Left ventricle myocardium inferior (tissue), 1 donor: ENCODE data around the gene CAMKMT. TPM values are rescaled to one million over a fixed set of nuclear protein-coding genes. Genes with fewer than 3 reads are reported as not detected.

Experiments
- DNase-seq: peaks from one replicate; pipeline ENCODE4 v3.0.0-alpha.2; 2020
- H3K27ac ChIP-seq: fragments of 200-600 bp; replicated peaks from 2 replicates; pipeline ENCODE4 v1.8.0; 2021
- H3K27me3 ChIP-seq: fragments of 200-600 bp; 2 replicates; pipeline ENCODE4 v1.8.0; 2021; ENCODE audit warnings: low read depth
- H3K36me3 ChIP-seq: fragments of 200-600 bp; 2 replicates; pipeline ENCODE4 v1.8.0; 2021
- H3K4me1 ChIP-seq: fragments of 200-600 bp; 2 replicates; pipeline ENCODE4 v1.8.0; 2021
- H3K4me3 ChIP-seq: fragments of 200-600 bp; 2 replicates; pipeline ENCODE4 v1.8.0; 2021; ENCODE audit warnings: mild to moderate bottlenecking, moderate library complexity
- H3K9me3 ChIP-seq: fragments of 200-600 bp; replicated peaks from 2 replicates; pipeline ENCODE4 v1.8.0; 2021
- intact Hi-C: fragments of 100-400 bp; cut with micrococcal nuclease; formaldehyde crosslinking; loops from one replicate; pipeline ENCODE4 v1.11.0; 2022
- total RNA-seq: library from RNA; stranded (reverse); fragmentation: NEBNext Ultra II Directional; extraction: Animal tissue kit (Norgen Biotek cat#: 25700); gene quantifications from one replicate; pipeline ENCODE4 v1.2.1, GENCODE V29; 2021
- TF ChIP-seq, protein P1 (sequence below): fragments of 200-600 bp; IDR thresholded peaks from 2 replicates; pipeline ENCODE4 v1.8.0; 2021; ENCODE audit warnings: antibody characterized with exemption, mild to moderate bottlenecking, borderline replicate concordance
- donor health status: DM: no; HTN: yes; CAD: no; lungs with severe emphysema.

The CAMKMT gene
- total RNA-seq, 1 donor from 2014 or later, result 4.8 TPM

DNA sequence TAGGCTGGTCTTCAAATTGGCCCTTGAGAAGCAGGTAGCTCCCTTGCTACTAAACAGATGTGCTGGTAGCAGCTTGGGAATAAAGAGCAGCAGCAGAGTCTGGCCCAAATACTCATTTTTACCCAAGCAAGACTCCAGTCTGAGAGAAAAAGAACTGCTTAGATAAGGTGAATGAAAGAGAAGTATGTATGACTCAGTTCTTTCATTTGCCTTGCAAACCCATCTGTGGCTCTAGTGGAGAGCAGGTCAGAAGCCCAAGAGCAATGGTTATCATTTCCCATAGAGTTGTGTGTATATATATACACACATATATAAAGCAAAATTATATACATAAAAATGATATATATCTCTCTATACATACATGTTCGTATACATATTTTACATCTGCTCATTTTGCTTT, 80.3 kb downstream of the CAMKMT start:
- H3K9me3 ChIP-seq, result no peaks in the 10 kb centered on the region
- TF ChIP-seq, protein P1, sequence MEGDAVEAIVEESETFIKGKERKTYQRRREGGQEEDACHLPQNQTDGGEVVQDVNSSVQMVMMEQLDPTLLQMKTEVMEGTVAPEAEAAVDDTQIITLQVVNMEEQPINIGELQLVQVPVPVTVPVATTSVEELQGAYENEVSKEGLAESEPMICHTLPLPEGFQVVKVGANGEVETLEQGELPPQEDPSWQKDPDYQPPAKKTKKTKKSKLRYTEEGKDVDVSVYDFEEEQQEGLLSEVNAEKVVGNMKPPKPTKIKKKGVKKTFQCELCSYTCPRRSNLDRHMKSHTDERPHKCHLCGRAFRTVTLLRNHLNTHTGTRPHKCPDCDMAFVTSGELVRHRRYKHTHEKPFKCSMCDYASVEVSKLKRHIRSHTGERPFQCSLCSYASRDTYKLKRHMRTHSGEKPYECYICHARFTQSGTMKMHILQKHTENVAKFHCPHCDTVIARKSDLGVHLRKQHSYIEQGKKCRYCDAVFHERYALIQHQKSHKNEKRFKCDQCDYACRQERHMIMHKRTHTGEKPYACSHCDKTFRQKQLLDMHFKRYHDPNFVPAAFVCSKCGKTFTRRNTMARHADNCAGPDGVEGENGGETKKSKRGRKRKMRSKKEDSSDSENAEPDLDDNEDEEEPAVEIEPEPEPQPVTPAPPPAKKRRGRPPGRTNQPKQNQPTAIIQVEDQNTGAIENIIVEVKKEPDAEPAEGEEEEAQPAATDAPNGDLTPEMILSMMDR, result no peak
- no peak overlapping the region for H3K27ac ChIP-seq
- intact Hi-C loops, result no loop called here
- H3K4me3 ChIP-seq, result no peak overlapping the region
- no peaks in the 10 kb centered on the region for H3K27me3 ChIP-seq
- H3K36me3 ChIP-seq, result peaks cover 4% of the 10 kb centered on the region
- no peaks in the 10 kb centered on the region for H3K4me1 ChIP-seq
- no peak for DNase-seq

DNA sequence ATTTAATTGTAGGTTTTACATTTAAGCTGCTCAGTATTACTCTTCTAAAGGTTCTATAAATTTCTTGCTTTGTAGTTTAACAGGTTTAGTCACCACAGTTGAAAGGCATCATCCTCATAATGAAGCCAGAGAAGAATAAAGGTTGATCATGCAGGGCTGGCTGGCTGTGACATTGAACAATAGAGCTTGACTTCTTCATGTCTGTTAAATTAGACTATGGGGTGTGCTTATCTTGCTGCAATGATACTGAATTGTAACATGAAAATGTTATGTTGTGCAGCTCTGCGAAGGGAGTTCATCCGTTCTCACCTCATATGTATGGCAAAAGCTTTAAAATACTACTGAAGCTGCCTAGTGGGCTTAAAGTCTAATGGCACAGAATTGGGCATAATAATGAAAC, 81.8 kb downstream of the CAMKMT start:
- TF ChIP-seq, protein P1, result no peak
- intact Hi-C loops, result no loop called here
- no peaks in the 10 kb centered on the region for H3K4me1 ChIP-seq

DNA sequence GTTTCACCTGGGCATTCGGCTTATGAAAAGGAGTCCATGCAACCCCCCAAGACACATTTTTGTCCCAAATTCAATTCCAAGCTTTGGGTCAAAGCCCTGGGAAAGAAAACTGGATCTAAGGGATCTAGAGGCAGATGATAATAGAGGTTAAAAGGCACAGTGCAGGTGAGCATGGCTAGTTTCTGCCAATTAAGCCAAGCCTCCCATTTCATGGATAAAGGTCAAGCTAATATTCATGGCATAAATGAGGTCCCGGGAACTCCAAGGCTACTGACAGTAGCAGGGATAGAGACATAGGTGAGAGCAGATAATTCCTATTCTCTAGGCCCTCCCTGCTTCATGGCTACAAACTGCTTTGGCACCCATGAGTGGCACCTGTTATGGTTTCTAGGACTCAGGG, 83.1 kb downstream of the CAMKMT start:
- Histone ChIP-seq H3K27me3 (no peaks in the 10 kb centered on the region), H3K27ac (no peak overlapping the region), H3K9me3 (no peaks in the 10 kb centered on the region), H3K4me3 (no peak overlapping the region), H3K4me1 (no peaks in the 10 kb centered on the region), H3K36me3 (peaks cover 4% of the 10 kb centered on the region)
- TF ChIP-seq, protein P1, result no peak
- no peak for DNase-seq
- intact Hi-C loops, result no loop called here

More for the DNA sequence above, 81.8 kb downstream of the CAMKMT start:
- Histone ChIP-seq H3K4me3 (no peak overlapping the region), H3K36me3 (peaks cover 4% of the 10 kb centered on the region), H3K9me3 (no peaks in the 10 kb centered on the region), H3K27ac (no peak overlapping the region), H3K27me3 (no peaks in the 10 kb centered on the region)
- DNase-seq, result no peak

DNA sequence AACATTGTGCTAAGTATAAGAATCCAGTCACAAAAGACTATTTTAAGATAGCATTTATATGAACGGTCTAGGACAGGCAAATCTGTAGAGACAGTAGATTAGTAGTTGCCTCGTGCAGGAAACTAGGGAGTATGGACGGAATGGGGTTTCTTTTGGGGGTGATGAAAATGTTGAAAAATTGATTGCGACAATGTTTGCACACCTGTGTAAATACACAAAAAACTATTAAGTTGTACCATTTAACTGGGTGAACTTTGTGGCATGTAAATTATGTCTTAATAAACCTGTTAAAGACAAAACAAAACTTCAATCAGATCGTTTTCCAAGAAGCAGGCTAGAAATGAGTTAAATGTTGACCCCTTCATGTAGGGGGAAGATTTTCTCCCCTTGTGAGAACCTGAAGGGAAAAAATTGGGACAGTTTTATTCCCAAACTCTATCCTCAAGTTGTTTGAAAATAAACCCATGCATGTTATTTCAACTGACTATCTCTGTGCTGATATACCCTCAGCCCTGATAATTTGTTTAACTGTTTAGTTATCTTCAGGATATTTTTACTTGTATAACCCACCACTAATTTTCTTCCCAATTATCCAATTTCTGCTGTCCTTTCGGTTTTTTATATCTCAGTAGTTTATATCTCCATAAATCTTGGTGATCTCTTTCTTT, 87.2 kb downstream of the CAMKMT start:
- Histone ChIP-seq H3K4me3 (no peak overlapping the region), H3K4me1 (no peaks in the 10 kb centered on the region), H3K9me3 (no peaks in the 10 kb centered on the region), H3K36me3 (peaks cover 4% of the 10 kb centered on the region), H3K27ac (no peak overlapping the region), H3K27me3 (no peaks in the 10 kb centered on the region)
- no peak for DNase-seq
- TF ChIP-seq, protein P1, result no peak
- intact Hi-C loops, result no loop called here

DNA sequence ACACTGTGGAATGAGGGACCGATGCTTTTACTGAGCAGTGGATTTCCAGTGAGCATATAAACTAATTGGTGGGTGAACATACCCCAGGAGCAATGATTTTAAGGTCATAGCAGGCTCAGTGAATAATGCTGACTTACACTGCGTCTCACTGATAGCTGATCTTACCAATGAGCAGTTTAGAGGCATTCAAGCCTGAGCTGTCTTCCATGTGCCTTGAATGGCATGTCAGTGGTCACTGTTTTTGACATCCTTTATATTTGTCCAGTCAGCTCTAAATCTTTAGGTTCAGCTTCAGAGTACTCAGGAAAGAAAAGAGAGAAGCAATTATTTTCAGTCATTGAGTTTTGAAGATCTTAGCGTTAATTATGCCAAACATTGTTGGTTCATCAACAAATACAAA, 88.3 kb downstream of the CAMKMT start:
- Histone ChIP-seq H3K27ac (no peak overlapping the region), H3K27me3 (no peaks in the 10 kb centered on the region), H3K4me3 (no peak overlapping the region), H3K9me3 (no peaks in the 10 kb centered on the region), H3K36me3 (no peaks in the 10 kb centered on the region), H3K4me1 (no peaks in the 10 kb centered on the region)
- intact Hi-C loops, result no loop called here
- DNase-seq, result no peak
- TF ChIP-seq, protein P1, result no peak
